Measurements from ENCODE around the gene RUSC2. TPM values are rescaled to one million over a fixed set of nuclear protein-coding genes. Genes with fewer than 3 reads are reported as not detected.

The RUSC2 gene
- total RNA-seq, 1 experiment from 2014 or later = 11.6 TPM

DNA sequence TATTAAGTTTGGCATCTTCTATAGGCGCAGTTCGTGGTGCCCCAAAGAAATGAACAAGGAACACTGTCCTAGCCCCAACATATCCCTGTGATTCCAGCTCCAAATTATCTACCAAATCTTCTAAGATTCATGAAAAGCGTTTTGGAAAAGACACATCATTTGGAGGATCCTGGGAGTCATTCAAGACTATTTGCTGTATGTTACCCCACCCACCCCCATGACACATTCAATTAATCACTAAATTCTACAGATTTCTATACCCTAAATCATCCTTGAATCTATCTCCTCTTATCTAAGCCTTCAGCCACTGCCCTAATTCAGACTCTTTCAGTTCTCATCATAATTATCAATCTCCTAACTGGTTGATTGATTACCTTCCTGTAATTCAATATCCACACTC, 5.5 kb upstream of the RUSC2 start:
- no peaks in the 10 kb centered on the region for H3K9me2 ChIP-seq (ENCODE audit: insufficient read depth)
- intact Hi-C loops (cut with micrococcal nuclease) = no loop called here
- CTCF ChIA-PET = interaction anchor here (2.7 kb wide), 1 partner anchor 69 kb away, joined by 16 read pairs; no protein-coding TSS in a partner anchor
- H3K79me2 ChIP-seq (ENCODE audit: insufficient read depth, low read length) = no peaks in the 10 kb centered on the region
- no peak overlapping the region for H2AFZ ChIP-seq (ENCODE audit: low read depth, low read length, poor library complexity, severe bottlenecking)
- H3K27ac ChIP-seq (ENCODE audit: low read depth, low read length) = no peak overlapping the region
- no peaks in the 10 kb centered on the region for H3K36me3 ChIP-seq (ENCODE audit: control insufficient read depth in 1 of 2, insufficient read depth in 2 of 2, low read length in 2 of 2)
- RAD21 ChIA-PET (ENCODE audit: low non-redundant PET in 1 of 2, low total read pairs in 2 of 2, uncharacterized antibody in 2 of 2, unreplicated experiment in 2 of 2) = no interaction called here
- H3K9ac ChIP-seq (ENCODE audit: low read length) = no peak overlapping the region
- H3K4me3 ChIP-seq (replicated peaks in 1 of 2; ENCODE audit: low read depth in 1 of 2, low read length in 2 of 2) = no peak overlapping the region
- BruUV-seq (replicated peaks) = no TSS peak
- peaks cover 9 to 10% of the 10 kb centered on the region in 2 experiments for H3K4me1 ChIP-seq (ENCODE audit: control insufficient read depth in 1 of 2, insufficient read depth in 2 of 2, low read length in 2 of 2)
- POLR2A ChIA-PET = no interaction called here
- H3K9me3 ChIP-seq (ENCODE audit: control insufficient read depth in 1 of 2, insufficient read depth in 1 of 2, low read depth in 1 of 2, low read length in 2 of 2) = no peaks in the 10 kb centered on the region
- no peak for DNase-seq (ENCODE audit: low read depth, low spot score)
- no peaks in the 10 kb centered on the region for H4K20me1 ChIP-seq (ENCODE audit: insufficient read depth)
- no peak for ATAC-seq
- no peak overlapping the region for H3K4me2 ChIP-seq (ENCODE audit: low read length)
- H3K27me3 ChIP-seq (ENCODE audit: insufficient read depth, low read length) = no peaks in the 10 kb centered on the region
- TF ChIP-seq, protein P1, sequence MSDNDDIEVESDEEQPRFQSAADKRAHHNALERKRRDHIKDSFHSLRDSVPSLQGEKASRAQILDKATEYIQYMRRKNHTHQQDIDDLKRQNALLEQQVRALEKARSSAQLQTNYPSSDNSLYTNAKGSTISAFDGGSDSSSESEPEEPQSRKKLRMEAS (IDR thresholded peaks at IDR 0.05) = no peak
- TF ChIP-seq EGR1 (IDR thresholded peaks at IDR 0.05; ENCODE audit: low read depth) (no peak), ELF1 (IDR thresholded peaks at IDR 0.05; ENCODE audit: borderline replicate concordance, low read depth) (no peak), ZFX (IDR thresholded peaks at IDR 0.05) (no peak), EZH2phosphoT487 (IDR thresholded peaks at IDR 0.05; ENCODE audit: borderline replicate concordance) (no peak), CEBPB (IDR thresholded peaks at IDR 0.05; ENCODE audit: low read depth) (no peak), TCF7L2 (IDR thresholded peaks at IDR 0.05; ENCODE audit: borderline replicate concordance, extremely low read depth, insufficient read depth, insufficient read length) (no peak), CBX3 (IDR thresholded peaks at IDR 0.05; ENCODE audit: low read depth) (no peak), JUND (IDR thresholded peaks at IDR 0.05) (no peak), SIN3A (IDR thresholded peaks at IDR 0.05; ENCODE audit: low read depth) (no peak), YY1 (IDR thresholded peaks at IDR 0.05; ENCODE audit: extremely low read depth, insufficient replicate concordance, low read depth, low read length) (no peak), FOSL1 (IDR thresholded peaks at IDR 0.05; ENCODE audit: low read depth) (no peak), SP1 (IDR thresholded peaks at IDR 0.05; ENCODE audit: low read depth) (no peak), RAD21 (IDR thresholded peaks at IDR 0.05; ENCODE audit: low read depth) (no peak), SRF (IDR thresholded peaks at IDR 0.05; ENCODE audit: low read depth) (no peak), ZNF274 (IDR thresholded peaks at IDR 0.05; ENCODE audit: low read depth, low read length) (no peak)
- TF ChIP-seq, protein P2, sequence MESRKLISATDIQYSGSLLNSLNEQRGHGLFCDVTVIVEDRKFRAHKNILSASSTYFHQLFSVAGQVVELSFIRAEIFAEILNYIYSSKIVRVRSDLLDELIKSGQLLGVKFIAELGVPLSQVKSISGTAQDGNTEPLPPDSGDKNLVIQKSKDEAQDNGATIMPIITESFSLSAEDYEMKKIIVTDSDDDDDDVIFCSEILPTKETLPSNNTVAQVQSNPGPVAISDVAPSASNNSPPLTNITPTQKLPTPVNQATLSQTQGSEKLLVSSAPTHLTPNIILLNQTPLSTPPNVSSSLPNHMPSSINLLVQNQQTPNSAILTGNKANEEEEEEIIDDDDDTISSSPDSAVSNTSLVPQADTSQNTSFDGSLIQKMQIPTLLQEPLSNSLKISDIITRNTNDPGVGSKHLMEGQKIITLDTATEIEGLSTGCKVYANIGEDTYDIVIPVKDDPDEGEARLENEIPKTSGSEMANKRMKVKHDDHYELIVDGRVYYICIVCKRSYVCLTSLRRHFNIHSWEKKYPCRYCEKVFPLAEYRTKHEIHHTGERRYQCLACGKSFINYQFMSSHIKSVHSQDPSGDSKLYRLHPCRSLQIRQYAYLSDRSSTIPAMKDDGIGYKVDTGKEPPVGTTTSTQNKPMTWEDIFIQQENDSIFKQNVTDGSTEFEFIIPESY (IDR thresholded peaks at IDR 0.05; ENCODE audit: extremely low read depth, insufficient replicate concordance, low read length) = no peak
- TF ChIP-seq, protein P3, sequence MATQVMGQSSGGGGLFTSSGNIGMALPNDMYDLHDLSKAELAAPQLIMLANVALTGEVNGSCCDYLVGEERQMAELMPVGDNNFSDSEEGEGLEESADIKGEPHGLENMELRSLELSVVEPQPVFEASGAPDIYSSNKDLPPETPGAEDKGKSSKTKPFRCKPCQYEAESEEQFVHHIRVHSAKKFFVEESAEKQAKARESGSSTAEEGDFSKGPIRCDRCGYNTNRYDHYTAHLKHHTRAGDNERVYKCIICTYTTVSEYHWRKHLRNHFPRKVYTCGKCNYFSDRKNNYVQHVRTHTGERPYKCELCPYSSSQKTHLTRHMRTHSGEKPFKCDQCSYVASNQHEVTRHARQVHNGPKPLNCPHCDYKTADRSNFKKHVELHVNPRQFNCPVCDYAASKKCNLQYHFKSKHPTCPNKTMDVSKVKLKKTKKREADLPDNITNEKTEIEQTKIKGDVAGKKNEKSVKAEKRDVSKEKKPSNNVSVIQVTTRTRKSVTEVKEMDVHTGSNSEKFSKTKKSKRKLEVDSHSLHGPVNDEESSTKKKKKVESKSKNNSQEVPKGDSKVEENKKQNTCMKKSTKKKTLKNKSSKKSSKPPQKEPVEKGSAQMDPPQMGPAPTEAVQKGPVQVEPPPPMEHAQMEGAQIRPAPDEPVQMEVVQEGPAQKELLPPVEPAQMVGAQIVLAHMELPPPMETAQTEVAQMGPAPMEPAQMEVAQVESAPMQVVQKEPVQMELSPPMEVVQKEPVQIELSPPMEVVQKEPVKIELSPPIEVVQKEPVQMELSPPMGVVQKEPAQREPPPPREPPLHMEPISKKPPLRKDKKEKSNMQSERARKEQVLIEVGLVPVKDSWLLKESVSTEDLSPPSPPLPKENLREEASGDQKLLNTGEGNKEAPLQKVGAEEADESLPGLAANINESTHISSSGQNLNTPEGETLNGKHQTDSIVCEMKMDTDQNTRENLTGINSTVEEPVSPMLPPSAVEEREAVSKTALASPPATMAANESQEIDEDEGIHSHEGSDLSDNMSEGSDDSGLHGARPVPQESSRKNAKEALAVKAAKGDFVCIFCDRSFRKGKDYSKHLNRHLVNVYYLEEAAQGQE (IDR thresholded peaks at IDR 0.05; ENCODE audit: low read depth) = no peak
- TF ChIP-seq, protein P4, sequence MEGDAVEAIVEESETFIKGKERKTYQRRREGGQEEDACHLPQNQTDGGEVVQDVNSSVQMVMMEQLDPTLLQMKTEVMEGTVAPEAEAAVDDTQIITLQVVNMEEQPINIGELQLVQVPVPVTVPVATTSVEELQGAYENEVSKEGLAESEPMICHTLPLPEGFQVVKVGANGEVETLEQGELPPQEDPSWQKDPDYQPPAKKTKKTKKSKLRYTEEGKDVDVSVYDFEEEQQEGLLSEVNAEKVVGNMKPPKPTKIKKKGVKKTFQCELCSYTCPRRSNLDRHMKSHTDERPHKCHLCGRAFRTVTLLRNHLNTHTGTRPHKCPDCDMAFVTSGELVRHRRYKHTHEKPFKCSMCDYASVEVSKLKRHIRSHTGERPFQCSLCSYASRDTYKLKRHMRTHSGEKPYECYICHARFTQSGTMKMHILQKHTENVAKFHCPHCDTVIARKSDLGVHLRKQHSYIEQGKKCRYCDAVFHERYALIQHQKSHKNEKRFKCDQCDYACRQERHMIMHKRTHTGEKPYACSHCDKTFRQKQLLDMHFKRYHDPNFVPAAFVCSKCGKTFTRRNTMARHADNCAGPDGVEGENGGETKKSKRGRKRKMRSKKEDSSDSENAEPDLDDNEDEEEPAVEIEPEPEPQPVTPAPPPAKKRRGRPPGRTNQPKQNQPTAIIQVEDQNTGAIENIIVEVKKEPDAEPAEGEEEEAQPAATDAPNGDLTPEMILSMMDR (IDR thresholded peaks at IDR 0.05 in 2 of 3, conservative IDR thresholded peaks at IDR 0.05 in 1 of 3; ENCODE audit: borderline replicate concordance in 1 of 3, insufficient read depth in 1 of 3, low read depth in 2 of 3, low read length in 2 of 3) = no peak
- TF ChIP-seq, protein P5, sequence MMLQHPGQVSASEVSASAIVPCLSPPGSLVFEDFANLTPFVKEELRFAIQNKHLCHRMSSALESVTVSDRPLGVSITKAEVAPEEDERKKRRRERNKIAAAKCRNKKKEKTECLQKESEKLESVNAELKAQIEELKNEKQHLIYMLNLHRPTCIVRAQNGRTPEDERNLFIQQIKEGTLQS (IDR thresholded peaks at IDR 0.05) = no peak

All from HCT116 (cell line).